Panc1 (cell line): ENCODE data around the gene CFD. TPM values are rescaled to one million over a fixed set of nuclear protein-coding genes. Genes with fewer than 3 reads are reported as not detected.
"Not testable (repeated sequence)": the region's sequence is repeated elsewhere in the genome, so short reads cannot be mapped to it uniquely, and the experiment has no call there.

Source experiments
- ATAC-seq: fragments of 200-7000 bp; cut with Tn5 transposase; 2 replicates; pipeline ENCODE4 v1.9.1; 2020; ENCODE audit warnings: mild to moderate bottlenecking, moderate library complexity
- BruUV-seq: library from RNA; stranded (reverse); fragments of 400-500 nt; replicated peaks from 2 replicates; lab custom pipeline; 2021; lab: Mats Ljungman, UMichigan
- CTCF ChIA-PET: fragments of 300-600 bp; sonication (Branson Sonifier 250); formaldehyde crosslinking; loops from one replicate; lab custom pipeline; 2022; ENCODE audit warnings: antibody characterized with exemption; lab: Charles Lee
- POLR2A ChIA-PET: fragments of 300-600 bp; sonication (Branson Sonifier 250); formaldehyde crosslinking; loops from one replicate; lab custom pipeline; 2022; ENCODE audit warnings: antibody characterized with exemption; lab: Charles Lee
- DNase-seq: peaks from one replicate; pipeline ENCODE4 v3.0.0-alpha.2; 2010; ENCODE audit warnings: low read depth, low spot score
- H3K27ac ChIP-seq: 2 replicates; pipeline ENCODE4 v1.5.1; 2011; ENCODE audit warnings: mild to moderate bottlenecking, low read length, inconsistent platforms
- H3K27me3 ChIP-seq: fragments of 200-500 bp; sonication (Bioruptor generic); 2 replicates; pipeline ENCODE4 v1.6.0; 2014; ENCODE audit warnings: low read length, inconsistent platforms; ENCODE audit not compliant: control insufficient read depth, insufficient read depth
- H3K36me3 ChIP-seq: fragments of 200-500 bp; sonication (Bioruptor generic); 2 replicates; pipeline ENCODE4 v1.5.1; 2014; ENCODE audit warnings: inconsistent platforms, mild to moderate bottlenecking, low read length, moderate library complexity; ENCODE audit not compliant: control insufficient read depth, insufficient read depth
- H3K4me1 ChIP-seq: 2 replicates; pipeline ENCODE4 v1.5.1; 2011; ENCODE audit warnings: inconsistent platforms, mild to moderate bottlenecking, low read length, moderate library complexity; ENCODE audit not compliant: control insufficient read depth, insufficient read depth
- H3K4me3 ChIP-seq, 2 experiments: 2 replicates each; pipeline ENCODE4 v1.5.1; 2011 to 2012; ENCODE audit warnings: low read depth in 2 of 2, low read length in 2 of 2, mild to moderate bottlenecking in 2 of 2, inconsistent platforms in 1 of 2, moderate library complexity in 1 of 2
- H3K9me3 ChIP-seq: fragments of 200-500 bp; sonication (Bioruptor generic); 2 replicates; pipeline ENCODE4 v1.5.1; 2014; ENCODE audit warnings: low read depth, mild to moderate bottlenecking, inconsistent platforms, low read length, moderate library complexity; ENCODE audit not compliant: control insufficient read depth, insufficient read depth
- POLR2AphosphoS5 ChIP-seq: IDR thresholded peaks from 2 replicates; pipeline ENCODE4 v1.6.1; 2012; ENCODE audit warnings: mild to moderate bottlenecking, low read depth, low read length, moderate library complexity
- SIN3A ChIP-seq: IDR thresholded peaks from 2 replicates; pipeline ENCODE4 v1.6.1; 2012; ENCODE audit warnings: low read depth, mild to moderate bottlenecking, low read length, moderate library complexity, borderline replicate concordance; ENCODE audit not compliant: insufficient read depth
- TCF7L2 ChIP-seq: IDR thresholded peaks from 2 replicates; pipeline ENCODE4 v1.6.1; 2011; ENCODE audit warnings: mild to moderate bottlenecking, low read depth, low read length, inconsistent platforms
- in situ Hi-C: cut with HindIII; loops from 2 replicates; pipeline ENCODE4 v1.10.0; 2016; ENCODE audit warnings: low sequenced_read_pairs, low pct_unique_long_range_greater_than_20kb
- intact Hi-C: fragments of 100-400 bp; cut with micrococcal nuclease; formaldehyde crosslinking; loops from one replicate; pipeline ENCODE4 v1.10.0; 2022; ENCODE audit not compliant: unreplicated experiment
- total RNA-seq: library from RNA; stranded (reverse); gene quantifications from one replicate; pipeline ENCODE4 v1.2.1, GENCODE V29; 2021; ENCODE audit not compliant: unreplicated experiment
- TF ChIP-seq, protein P1 (sequence below): fragments of 450-650 bp; IDR thresholded peaks from 2 replicates; pipeline ENCODE4 v1.5.1; 2017; ENCODE audit warnings: mild to moderate bottlenecking
- TF ChIP-seq, protein P2 (sequence below), 2 experiments: IDR thresholded peaks; 2 replicates each; pipeline ENCODE4 v1.6.1; 2011 to 2012; ENCODE audit warnings: low read depth in 2 of 2, control low read depth in 1 of 2, low read length in 1 of 2, mild to moderate bottlenecking in 1 of 2, moderate library complexity in 1 of 2; ENCODE audit not compliant: insufficient read depth in 1 of 2

The CFD gene
- total RNA-seq, 1 experiment from 2014 or later, result 9.9 TPM

DNA sequence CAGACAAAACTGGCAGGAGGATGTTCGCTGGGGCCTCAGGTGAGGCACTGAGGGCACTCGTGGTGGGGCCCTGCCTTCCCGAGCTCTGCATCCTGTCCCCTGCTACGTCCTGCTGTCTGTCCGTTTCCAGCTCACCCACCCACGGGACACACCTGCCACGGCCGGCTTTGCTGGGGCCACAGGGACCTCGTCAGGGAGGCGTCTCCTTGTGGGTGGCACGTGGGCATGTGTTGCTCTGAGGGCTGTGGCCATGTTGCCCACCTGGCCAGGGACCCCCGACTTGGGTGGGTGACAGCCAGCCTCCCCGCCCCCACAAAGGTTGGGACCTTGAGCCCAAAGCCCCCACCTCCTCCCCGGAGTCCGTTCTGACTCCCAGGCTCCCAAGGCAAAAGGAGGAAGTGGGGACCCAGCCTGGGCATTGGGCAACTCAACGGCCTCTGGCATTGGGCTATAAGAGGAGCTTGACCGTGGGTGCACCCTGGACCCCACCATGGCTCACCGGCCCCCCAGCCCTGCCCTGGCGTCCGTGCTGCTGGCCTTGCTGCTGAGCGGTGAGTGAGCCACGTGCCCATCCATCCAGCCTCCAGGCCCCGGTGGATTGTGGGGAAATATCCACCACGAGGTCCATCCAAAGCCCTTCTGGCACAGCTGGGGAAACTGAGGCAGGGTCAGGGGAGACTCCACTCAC is 18.8 kb upstream of the CFD start, which contains the start of gene PRTN3:
Gene PRTN3 (plus strand): TSS at position 481 of the 688 bp plus-strand sequence. CDS start 10 bp downstream, at position 491.
- no peak for ATAC-seq
- intact Hi-C loops (no loop called here), in situ Hi-C loops (no loop called here)
- DNase-seq, result no peak
- Histone ChIP-seq H3K4me3 (no peak within 1 kb of the TSS), H3K36me3 (no peaks in the 10 kb centered on the region), H3K9me3 (no peaks in the 10 kb centered on the region), H3K27ac (no peak within 1 kb of the TSS), H3K4me1 (no peaks in the 10 kb centered on the region), H3K27me3 (no peaks in the 10 kb centered on the region)
- no TSS peak for BruUV-seq
- TF ChIP-seq SIN3A (no peak), TCF7L2 (no peak), POLR2AphosphoS5 (no peak)
- TF ChIP-seq, protein P1, sequence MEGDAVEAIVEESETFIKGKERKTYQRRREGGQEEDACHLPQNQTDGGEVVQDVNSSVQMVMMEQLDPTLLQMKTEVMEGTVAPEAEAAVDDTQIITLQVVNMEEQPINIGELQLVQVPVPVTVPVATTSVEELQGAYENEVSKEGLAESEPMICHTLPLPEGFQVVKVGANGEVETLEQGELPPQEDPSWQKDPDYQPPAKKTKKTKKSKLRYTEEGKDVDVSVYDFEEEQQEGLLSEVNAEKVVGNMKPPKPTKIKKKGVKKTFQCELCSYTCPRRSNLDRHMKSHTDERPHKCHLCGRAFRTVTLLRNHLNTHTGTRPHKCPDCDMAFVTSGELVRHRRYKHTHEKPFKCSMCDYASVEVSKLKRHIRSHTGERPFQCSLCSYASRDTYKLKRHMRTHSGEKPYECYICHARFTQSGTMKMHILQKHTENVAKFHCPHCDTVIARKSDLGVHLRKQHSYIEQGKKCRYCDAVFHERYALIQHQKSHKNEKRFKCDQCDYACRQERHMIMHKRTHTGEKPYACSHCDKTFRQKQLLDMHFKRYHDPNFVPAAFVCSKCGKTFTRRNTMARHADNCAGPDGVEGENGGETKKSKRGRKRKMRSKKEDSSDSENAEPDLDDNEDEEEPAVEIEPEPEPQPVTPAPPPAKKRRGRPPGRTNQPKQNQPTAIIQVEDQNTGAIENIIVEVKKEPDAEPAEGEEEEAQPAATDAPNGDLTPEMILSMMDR, result no peak
- TF ChIP-seq, protein P2, sequence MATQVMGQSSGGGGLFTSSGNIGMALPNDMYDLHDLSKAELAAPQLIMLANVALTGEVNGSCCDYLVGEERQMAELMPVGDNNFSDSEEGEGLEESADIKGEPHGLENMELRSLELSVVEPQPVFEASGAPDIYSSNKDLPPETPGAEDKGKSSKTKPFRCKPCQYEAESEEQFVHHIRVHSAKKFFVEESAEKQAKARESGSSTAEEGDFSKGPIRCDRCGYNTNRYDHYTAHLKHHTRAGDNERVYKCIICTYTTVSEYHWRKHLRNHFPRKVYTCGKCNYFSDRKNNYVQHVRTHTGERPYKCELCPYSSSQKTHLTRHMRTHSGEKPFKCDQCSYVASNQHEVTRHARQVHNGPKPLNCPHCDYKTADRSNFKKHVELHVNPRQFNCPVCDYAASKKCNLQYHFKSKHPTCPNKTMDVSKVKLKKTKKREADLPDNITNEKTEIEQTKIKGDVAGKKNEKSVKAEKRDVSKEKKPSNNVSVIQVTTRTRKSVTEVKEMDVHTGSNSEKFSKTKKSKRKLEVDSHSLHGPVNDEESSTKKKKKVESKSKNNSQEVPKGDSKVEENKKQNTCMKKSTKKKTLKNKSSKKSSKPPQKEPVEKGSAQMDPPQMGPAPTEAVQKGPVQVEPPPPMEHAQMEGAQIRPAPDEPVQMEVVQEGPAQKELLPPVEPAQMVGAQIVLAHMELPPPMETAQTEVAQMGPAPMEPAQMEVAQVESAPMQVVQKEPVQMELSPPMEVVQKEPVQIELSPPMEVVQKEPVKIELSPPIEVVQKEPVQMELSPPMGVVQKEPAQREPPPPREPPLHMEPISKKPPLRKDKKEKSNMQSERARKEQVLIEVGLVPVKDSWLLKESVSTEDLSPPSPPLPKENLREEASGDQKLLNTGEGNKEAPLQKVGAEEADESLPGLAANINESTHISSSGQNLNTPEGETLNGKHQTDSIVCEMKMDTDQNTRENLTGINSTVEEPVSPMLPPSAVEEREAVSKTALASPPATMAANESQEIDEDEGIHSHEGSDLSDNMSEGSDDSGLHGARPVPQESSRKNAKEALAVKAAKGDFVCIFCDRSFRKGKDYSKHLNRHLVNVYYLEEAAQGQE (IDR thresholded peaks at IDR 0.05; ENCODE audit: insufficient read depth in 1 of 2, low read depth in 2 of 2, low read length in 1 of 2), result no peak
- ChIA-PET CTCF (interaction anchor here (0.6 kb wide), 1 partner anchor 110 kb away, joined by 3 read pairs; no protein-coding TSS in a partner anchor), POLR2A (interaction anchor here (0.5 kb wide), 1 partner anchor 31 kb away, joined by 4 read pairs; no protein-coding TSS in a partner anchor)

DNA sequence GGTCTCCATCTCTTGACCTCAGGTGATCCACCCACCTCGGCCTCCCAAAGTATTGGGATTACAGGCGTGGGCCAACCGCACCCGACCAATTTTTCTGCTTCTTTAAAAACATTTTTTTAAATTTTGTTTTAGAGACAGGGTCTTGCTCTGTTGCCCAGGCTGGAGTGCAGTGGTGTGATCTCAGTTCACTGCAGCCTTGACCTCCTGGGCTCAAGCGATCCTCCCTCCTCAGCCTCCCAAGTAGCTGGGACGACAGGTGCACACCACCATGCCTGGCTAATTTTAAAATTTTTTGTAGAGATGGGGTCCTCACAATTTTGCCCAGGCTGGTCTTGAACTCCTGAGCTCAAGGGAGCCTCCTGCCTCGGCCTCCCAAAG is 16.7 kb upstream of the CFD start:
- CTCF ChIA-PET, result interaction anchor here (0.6 to 0.7 kb wide), 2 partner anchors 15 to 132 kb away, joined by 3 to 7 read pairs; no protein-coding TSS in a partner anchor
- POLR2A ChIA-PET, ATAC-seq, H3K36me3 ChIP-seq, H3K27ac ChIP-seq, BruUV-seq, H3K27me3 ChIP-seq, intact Hi-C loops, in situ Hi-C loops, H3K4me1 ChIP-seq, DNase-seq, H3K9me3 ChIP-seq: not testable (repeated sequence)
- H3K4me3 ChIP-seq, result peak overlapping the region in 1 of 2 experiments; percentile 30; a peak in 1 of 4 replicates
